ENCODE data around the gene SMARCE1.
"Not testable (repeated sequence)": the region's sequence is repeated elsewhere in the genome, so short reads cannot be mapped to it uniquely, and the experiment has no call there.

Gene SMARCE1

GRCh38 chr17:40597156-40597555 lies 50.5 kb downstream of the SMARCE1 start:
- Histone ChIP-seq H3K4me3 (ENCODE audit: low read length) (no peak overlapping the region), H3K4me2 (ENCODE audit: low read length) (no peak overlapping the region), H3K4me1 (ENCODE audit: control insufficient read depth, insufficient read depth, low read length) (peaks cover 2% of the 10 kb centered on the region), H3K9ac (ENCODE audit: low read depth, low read length) (no peak overlapping the region), H3K27me3 (ENCODE audit: control insufficient read depth, insufficient read depth, low read length) (peaks cover 24% of the 10 kb centered on the region), H3K9me3 (replicated peaks; ENCODE audit: low read length) (no peaks in the 10 kb centered on the region), H3K36me3 (ENCODE audit: insufficient read depth, low read length) (no peaks in the 10 kb centered on the region)

GRCh38 chr17:40596261-40596919 lies 51.2 kb downstream of the SMARCE1 start:
- Histone ChIP-seq H3K9ac (ENCODE audit: low read depth, low read length) (no peak overlapping the region), H3K4me3 (ENCODE audit: low read length) (no peak overlapping the region), H3K36me3 (ENCODE audit: insufficient read depth, low read length) (no peaks in the 10 kb centered on the region), H3K4me1 (ENCODE audit: control insufficient read depth, insufficient read depth, low read length) (peaks cover 2% of the 10 kb centered on the region), H3K9me3 (replicated peaks; ENCODE audit: low read length) (no peaks in the 10 kb centered on the region), H3K27me3 (ENCODE audit: control insufficient read depth, insufficient read depth, low read length) (peaks cover 21% of the 10 kb centered on the region), H3K4me2 (ENCODE audit: low read length) (no peak overlapping the region)

- no peaks in the 10 kb centered on the region for H3K4me1 ChIP-seq (ENCODE audit: control insufficient read depth, insufficient read depth, low read length)
- H3K4me2 ChIP-seq (ENCODE audit: low read length), result no peak overlapping the region
- H3K9ac ChIP-seq (ENCODE audit: low read depth, low read length), result no peak overlapping the region
- H3K36me3 ChIP-seq (ENCODE audit: insufficient read depth, low read length), result no peaks in the 10 kb centered on the region
- peaks cover 57% of the 10 kb centered on the region for H3K27me3 ChIP-seq (ENCODE audit: control insufficient read depth, insufficient read depth, low read length)
- H3K9me3 ChIP-seq (replicated peaks; ENCODE audit: low read length), result no peaks in the 10 kb centered on the region
- H3K4me3 ChIP-seq (ENCODE audit: low read length), result no peak overlapping the region
These were observed 56.9 kb downstream of the SMARCE1 start for GRCh38 chr17:40590742-40591141.

- H3K9ac ChIP-seq (ENCODE audit: low read depth, low read length), result no peak overlapping the region
- no peak overlapping the region for H3K4me3 ChIP-seq (ENCODE audit: low read length)
These were observed 59.1 kb downstream of the SMARCE1 start for GRCh38 chr17:40588552-40588951.

GRCh38 chr17:40586264-40586663 lies 61.4 kb downstream of the SMARCE1 start:
- H3K4me1 ChIP-seq (ENCODE audit: control insufficient read depth, insufficient read depth, low read length), result not testable (repeated sequence)

More at GRCh38 chr17:40588552-40588951, 59.1 kb downstream of the SMARCE1 start:
- Histone ChIP-seq H3K4me1 (ENCODE audit: control insufficient read depth, insufficient read depth, low read length) (no peaks in the 10 kb centered on the region), H3K4me2 (ENCODE audit: low read length) (no peak overlapping the region), H3K36me3 (ENCODE audit: insufficient read depth, low read length) (no peaks in the 10 kb centered on the region), H3K27me3 (ENCODE audit: control insufficient read depth, insufficient read depth, low read length) (peaks cover 54% of the 10 kb centered on the region), H3K9me3 (replicated peaks; ENCODE audit: low read length) (no peaks in the 10 kb centered on the region)

GRCh38 chr17:40584950-40585349 lies 62.7 kb downstream of the SMARCE1 start:
- H3K4me2 ChIP-seq (ENCODE audit: low read length); H3K9ac ChIP-seq (ENCODE audit: low read depth, low read length); H3K36me3 ChIP-seq (ENCODE audit: insufficient read depth, low read length); H3K9me3 ChIP-seq (replicated peaks; ENCODE audit: low read length); H3K4me3 ChIP-seq (ENCODE audit: low read length); H3K4me1 ChIP-seq (ENCODE audit: control insufficient read depth, insufficient read depth, low read length): not testable (repeated sequence)
- H3K27me3 ChIP-seq (ENCODE audit: control insufficient read depth, insufficient read depth, low read length), result peaks cover 51% of the 10 kb centered on the region

More at GRCh38 chr17:40586264-40586663, 61.4 kb downstream of the SMARCE1 start:
- H3K9ac ChIP-seq (ENCODE audit: low read depth, low read length); H3K4me3 ChIP-seq (ENCODE audit: low read length); H3K36me3 ChIP-seq (ENCODE audit: insufficient read depth, low read length); H3K9me3 ChIP-seq (replicated peaks; ENCODE audit: low read length); H3K4me2 ChIP-seq (ENCODE audit: low read length): not testable (repeated sequence)
- peaks cover 57% of the 10 kb centered on the region for H3K27me3 ChIP-seq (ENCODE audit: control insufficient read depth, insufficient read depth, low read length)

GRCh38 chr17:40582328-40582901 lies 65.2 kb downstream of the SMARCE1 start:
- Histone ChIP-seq H3K27me3 (ENCODE audit: control insufficient read depth, insufficient read depth, low read length) (peaks cover 40% of the 10 kb centered on the region), H3K9ac (ENCODE audit: low read depth, low read length) (no peak overlapping the region), H3K4me2 (ENCODE audit: low read length) (no peak overlapping the region), H3K4me1 (ENCODE audit: control insufficient read depth, insufficient read depth, low read length) (no peaks in the 10 kb centered on the region), H3K4me3 (ENCODE audit: low read length) (no peak overlapping the region), H3K36me3 (ENCODE audit: insufficient read depth, low read length) (no peaks in the 10 kb centered on the region), H3K9me3 (replicated peaks; ENCODE audit: low read length) (no peaks in the 10 kb centered on the region)

- Histone ChIP-seq H3K9ac (ENCODE audit: low read depth, low read length) (no peak overlapping the region), H3K4me1 (ENCODE audit: control insufficient read depth, insufficient read depth, low read length) (no peaks in the 10 kb centered on the region), H3K27me3 (ENCODE audit: control insufficient read depth, insufficient read depth, low read length) (peaks cover 44% of the 10 kb centered on the region), H3K4me2 (ENCODE audit: low read length) (no peak overlapping the region), H3K4me3 (ENCODE audit: low read length) (no peak overlapping the region), H3K9me3 (replicated peaks; ENCODE audit: low read length) (no peaks in the 10 kb centered on the region), H3K36me3 (ENCODE audit: insufficient read depth, low read length) (no peaks in the 10 kb centered on the region)
These were observed 67.5 kb downstream of the SMARCE1 start for GRCh38 chr17:40580140-40580539.

- Histone ChIP-seq H3K4me2 (ENCODE audit: low read length) (no peak overlapping the region), H3K4me1 (ENCODE audit: control insufficient read depth, insufficient read depth, low read length) (no peaks in the 10 kb centered on the region), H3K27me3 (ENCODE audit: control insufficient read depth, insufficient read depth, low read length) (peaks cover 44% of the 10 kb centered on the region), H3K9me3 (replicated peaks; ENCODE audit: low read length) (peaks cover under 1% of the 10 kb centered on the region), H3K9ac (ENCODE audit: low read depth, low read length) (no peak overlapping the region), H3K36me3 (ENCODE audit: insufficient read depth, low read length) (no peaks in the 10 kb centered on the region), H3K4me3 (ENCODE audit: low read length) (no peak overlapping the region)
These were observed 68.1 kb downstream of the SMARCE1 start for GRCh38 chr17:40579471-40579870.

GRCh38 chr17:40577611-40578065 lies 70.0 kb downstream of the SMARCE1 start:
- Histone ChIP-seq H3K4me1 (ENCODE audit: control insufficient read depth, insufficient read depth, low read length) (no peaks in the 10 kb centered on the region), H3K9ac (ENCODE audit: low read depth, low read length) (no peak overlapping the region), H3K9me3 (replicated peaks; ENCODE audit: low read length) (peaks cover 8% of the 10 kb centered on the region), H3K4me3 (ENCODE audit: low read length) (no peak overlapping the region), H3K4me2 (ENCODE audit: low read length) (no peak overlapping the region), H3K27me3 (ENCODE audit: control insufficient read depth, insufficient read depth, low read length) (peaks cover 43% of the 10 kb centered on the region), H3K36me3 (ENCODE audit: insufficient read depth, low read length) (no peaks in the 10 kb centered on the region)

- Histone ChIP-seq H3K4me1 (ENCODE audit: control insufficient read depth, insufficient read depth, low read length) (no peaks in the 10 kb centered on the region), H3K4me3 (ENCODE audit: low read length) (no peak overlapping the region), H3K27me3 (ENCODE audit: control insufficient read depth, insufficient read depth, low read length) (peaks cover 36% of the 10 kb centered on the region), H3K9ac (ENCODE audit: low read depth, low read length) (no peak overlapping the region), H3K4me2 (ENCODE audit: low read length) (no peak overlapping the region), H3K9me3 (replicated peaks; ENCODE audit: low read length) (peaks cover 8% of the 10 kb centered on the region), H3K36me3 (ENCODE audit: insufficient read depth, low read length) (no peaks in the 10 kb centered on the region)
These were observed 71.4 kb downstream of the SMARCE1 start for GRCh38 chr17:40576113-40576740.

All from skeletal muscle satellite cell (primary cell).